Osteocyte (in vitro differentiated cells): ENCODE measurements around the gene KLK10. TPM values are rescaled to one million over a fixed set of nuclear protein-coding genes. Genes with fewer than 3 reads are reported as not detected.

Source experiments
- DNase-seq: peaks from one replicate; pipeline ENCODE4 v3.0.0; 2021; ENCODE audit warnings: mixed read lengths; ENCODE audit not compliant: unreplicated experiment; ENCODE audit errors: extremely low spot score
- H3K27ac Mint-ChIP-seq: one replicate; pipeline ENCODE4 v1.8.0; 2021; ENCODE audit warnings: mild to moderate bottlenecking, mixed read lengths; ENCODE audit not compliant: unreplicated experiment
- H3K27me3 Mint-ChIP-seq: one replicate; pipeline ENCODE4 v1.8.0; 2021; ENCODE audit warnings: mixed read lengths; ENCODE audit not compliant: unreplicated experiment
- H3K36me3 Mint-ChIP-seq: one replicate; pipeline ENCODE4 v1.8.0; 2021; ENCODE audit warnings: mixed read lengths; ENCODE audit not compliant: unreplicated experiment
- H3K4me1 Mint-ChIP-seq: one replicate; pipeline ENCODE4 v1.8.0; 2021; ENCODE audit warnings: mixed read lengths; ENCODE audit not compliant: unreplicated experiment
- H3K4me3 Mint-ChIP-seq: one replicate; pipeline ENCODE4 v1.8.0; 2021; ENCODE audit warnings: mild to moderate bottlenecking, moderate library complexity, mixed read lengths; ENCODE audit not compliant: unreplicated experiment
- H3K9me3 Mint-ChIP-seq: one replicate; pipeline ENCODE4 v1.8.0; 2021; ENCODE audit warnings: mixed read lengths; ENCODE audit not compliant: unreplicated experiment
- total RNA-seq: library from RNA; stranded (reverse); gene quantifications from 2 replicates; pipeline ENCODE4 v1.2.1, GENCODE V29; 2021
- TF ChIP-seq, protein P1 (sequence below): fragments of 200-600 bp; sonication (generic); IDR thresholded peaks from 2 replicates; pipeline ENCODE4 v1.5.0; 2021; ENCODE audit warnings: antibody characterized with exemption, mild to moderate bottlenecking, moderate library complexity

KLK10 gene
- total RNA-seq, 1 donor from 2014 or later = not detected

- no peak for DNase-seq
- Mint-ChIP-seq H3K27ac (no peak overlapping the region), H3K36me3 (no peaks in the 10 kb centered on the region), H3K27me3 (no peaks in the 10 kb centered on the region), H3K4me1 (no peaks in the 10 kb centered on the region), H3K4me3 (no peak overlapping the region), H3K9me3 (peaks cover 2% of the 10 kb centered on the region)
- TF ChIP-seq, protein P1, sequence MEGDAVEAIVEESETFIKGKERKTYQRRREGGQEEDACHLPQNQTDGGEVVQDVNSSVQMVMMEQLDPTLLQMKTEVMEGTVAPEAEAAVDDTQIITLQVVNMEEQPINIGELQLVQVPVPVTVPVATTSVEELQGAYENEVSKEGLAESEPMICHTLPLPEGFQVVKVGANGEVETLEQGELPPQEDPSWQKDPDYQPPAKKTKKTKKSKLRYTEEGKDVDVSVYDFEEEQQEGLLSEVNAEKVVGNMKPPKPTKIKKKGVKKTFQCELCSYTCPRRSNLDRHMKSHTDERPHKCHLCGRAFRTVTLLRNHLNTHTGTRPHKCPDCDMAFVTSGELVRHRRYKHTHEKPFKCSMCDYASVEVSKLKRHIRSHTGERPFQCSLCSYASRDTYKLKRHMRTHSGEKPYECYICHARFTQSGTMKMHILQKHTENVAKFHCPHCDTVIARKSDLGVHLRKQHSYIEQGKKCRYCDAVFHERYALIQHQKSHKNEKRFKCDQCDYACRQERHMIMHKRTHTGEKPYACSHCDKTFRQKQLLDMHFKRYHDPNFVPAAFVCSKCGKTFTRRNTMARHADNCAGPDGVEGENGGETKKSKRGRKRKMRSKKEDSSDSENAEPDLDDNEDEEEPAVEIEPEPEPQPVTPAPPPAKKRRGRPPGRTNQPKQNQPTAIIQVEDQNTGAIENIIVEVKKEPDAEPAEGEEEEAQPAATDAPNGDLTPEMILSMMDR = no peak
Observed at GRCh38 chr19:51003316-51003715, 16.2 kb downstream of the KLK10 start.

DNA sequence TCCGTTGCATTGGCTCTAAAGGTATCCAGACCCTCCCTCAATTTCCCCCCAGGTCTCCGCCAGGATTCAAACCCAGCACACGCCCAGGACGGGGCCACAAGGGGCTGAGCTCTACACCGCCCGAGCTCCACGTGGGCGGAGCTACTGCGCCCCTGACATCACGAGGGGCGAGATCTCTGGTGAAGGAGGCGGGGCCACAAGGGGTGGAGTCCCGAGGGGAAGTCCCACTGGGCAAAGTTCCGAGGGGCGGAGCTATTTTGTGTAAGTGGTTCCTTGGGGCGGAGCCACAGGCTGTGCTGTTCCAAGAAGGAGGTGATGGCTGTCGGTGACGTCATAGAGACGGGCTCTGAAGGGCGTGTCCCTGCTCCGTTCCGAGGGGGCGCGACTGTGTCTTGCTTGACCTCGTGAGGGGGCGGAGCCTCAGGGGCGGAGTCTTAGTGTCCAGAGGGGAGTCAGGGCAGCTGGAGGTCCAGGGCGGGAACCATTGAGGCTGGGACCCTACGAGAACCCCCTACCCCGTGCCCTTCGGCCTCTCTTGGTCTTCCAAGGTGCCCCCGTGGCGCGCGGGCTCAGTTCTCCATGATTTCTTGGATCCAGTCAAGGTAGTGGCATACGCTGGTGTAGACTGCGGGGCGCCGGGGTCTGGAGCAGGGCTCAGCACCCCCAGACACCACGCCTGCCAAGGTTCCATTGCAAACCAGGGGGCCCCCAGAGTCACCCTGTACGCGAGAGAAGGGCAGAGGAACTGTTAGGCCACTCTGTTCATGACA is 16.8 kb downstream of the KLK10 start:
- no peak for DNase-seq
- TF ChIP-seq, protein P1 = no peak
- H3K27me3 Mint-ChIP-seq = no peaks in the 10 kb centered on the region
- H3K27ac Mint-ChIP-seq = no peak overlapping the region
- H3K4me3 Mint-ChIP-seq = no peak overlapping the region
- H3K36me3 Mint-ChIP-seq = no peaks in the 10 kb centered on the region
- no peaks in the 10 kb centered on the region for H3K4me1 Mint-ChIP-seq
- H3K9me3 Mint-ChIP-seq = peaks cover 5% of the 10 kb centered on the region

DNA sequence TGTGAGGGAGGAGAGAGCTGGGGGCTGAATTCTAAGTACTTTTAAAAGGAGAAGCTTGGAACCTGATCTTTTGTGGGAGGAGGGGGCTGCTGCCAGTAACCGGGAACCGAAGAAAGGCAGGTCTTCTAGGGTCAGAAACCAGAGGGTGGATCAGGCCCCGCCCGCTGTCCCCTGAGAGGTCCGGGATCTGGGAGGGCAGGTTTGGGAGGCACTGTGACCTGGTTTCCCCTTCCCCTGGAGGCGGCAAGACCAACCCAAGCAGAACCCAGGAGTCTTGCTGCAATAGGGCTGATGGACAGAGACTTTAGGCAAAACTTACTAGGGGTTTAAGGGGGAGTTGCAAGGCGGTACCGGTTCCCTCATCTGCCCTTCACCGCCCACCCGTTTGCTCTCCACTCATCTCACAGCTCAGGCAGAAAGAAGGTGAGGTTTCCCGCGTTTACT is 17.4 kb downstream of the KLK10 start:
- Mint-ChIP-seq H3K4me3 (no peak overlapping the region), H3K27me3 (no peaks in the 10 kb centered on the region), H3K4me1 (no peaks in the 10 kb centered on the region), H3K9me3 (peaks cover 5% of the 10 kb centered on the region), H3K36me3 (no peaks in the 10 kb centered on the region), H3K27ac (no peak overlapping the region)
- TF ChIP-seq, protein P1 = no peak
- DNase-seq = no peak

GRCh38 chr19:51001515-51001914 is 18.0 kb downstream of the KLK10 start, which contains the start of gene KLK8:
TSS of gene KLK8 (minus strand) at chr19:51001604. CDS start at chr19:51001167, 437 bp downstream.
- H3K27ac Mint-ChIP-seq = no peak within 1 kb of the TSS
- no peaks in the 10 kb centered on the region for H3K27me3 Mint-ChIP-seq
- peaks cover 5% of the 10 kb centered on the region for H3K9me3 Mint-ChIP-seq
- no peaks in the 10 kb centered on the region for H3K4me1 Mint-ChIP-seq
- DNase-seq = no peak
- no peak within 1 kb of the TSS for H3K4me3 Mint-ChIP-seq
- no peaks in the 10 kb centered on the region for H3K36me3 Mint-ChIP-seq
- TF ChIP-seq, protein P1 = no peak

DNA sequence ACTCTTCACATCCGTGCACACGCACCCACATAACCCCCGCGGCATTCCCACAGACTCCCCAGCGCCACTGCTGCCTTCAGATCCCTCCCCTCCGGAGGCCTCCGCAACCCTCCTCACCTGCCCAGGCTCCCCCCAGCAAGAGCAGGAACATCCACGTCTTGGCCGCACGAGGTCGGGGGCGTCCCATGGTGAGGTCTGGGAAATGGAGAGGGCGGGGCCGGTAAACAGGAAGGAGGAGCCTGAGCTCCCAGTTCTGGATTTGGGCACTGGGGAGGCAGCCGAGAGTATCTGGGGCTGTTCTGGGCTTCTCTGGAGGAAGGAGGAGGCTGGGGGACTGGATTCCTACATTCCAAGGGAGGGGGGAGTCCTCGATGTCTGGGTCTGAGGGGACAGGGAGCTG is 18.5 kb downstream of the KLK10 start:
- DNase-seq = no peak
- H3K9me3 Mint-ChIP-seq = peaks cover 5% of the 10 kb centered on the region
- no peaks in the 10 kb centered on the region for H3K4me1 Mint-ChIP-seq
- H3K36me3 Mint-ChIP-seq = no peaks in the 10 kb centered on the region
- H3K27me3 Mint-ChIP-seq = no peaks in the 10 kb centered on the region
- H3K4me3 Mint-ChIP-seq = no peak overlapping the region
- no peak overlapping the region for H3K27ac Mint-ChIP-seq
- TF ChIP-seq, protein P1 = no peak
